SKM-1 (cell line): ENCODE results near the gene SLC35G4.
A peak's percentile ranks its signal among the peaks of the same experiment; 100 is the strongest.
"Not testable (repeated sequence)": the region's sequence is repeated elsewhere in the genome, so short reads cannot be mapped to it uniquely, and the experiment has no call there.

ENCODE experiments used
- DNase-seq: peaks from one replicate; lab custom pipeline; 2025; ENCODE audit not compliant: unreplicated experiment; lab: John Stamatoyannopoulos, UW

Gene SLC35G4

GRCh38 chr18:11613611-11614010, 4.2 kb downstream of the SLC35G4 start:
- DNase-seq: not testable (repeated sequence)

GRCh38 chr18:11614042-11614441, 4.6 kb downstream of the SLC35G4 start:
- not testable (repeated sequence) for DNase-seq

GRCh38 chr18:11614981-11615380, 5.6 kb downstream of the SLC35G4 start:
- DNase-seq: not testable (repeated sequence)

DNA sequence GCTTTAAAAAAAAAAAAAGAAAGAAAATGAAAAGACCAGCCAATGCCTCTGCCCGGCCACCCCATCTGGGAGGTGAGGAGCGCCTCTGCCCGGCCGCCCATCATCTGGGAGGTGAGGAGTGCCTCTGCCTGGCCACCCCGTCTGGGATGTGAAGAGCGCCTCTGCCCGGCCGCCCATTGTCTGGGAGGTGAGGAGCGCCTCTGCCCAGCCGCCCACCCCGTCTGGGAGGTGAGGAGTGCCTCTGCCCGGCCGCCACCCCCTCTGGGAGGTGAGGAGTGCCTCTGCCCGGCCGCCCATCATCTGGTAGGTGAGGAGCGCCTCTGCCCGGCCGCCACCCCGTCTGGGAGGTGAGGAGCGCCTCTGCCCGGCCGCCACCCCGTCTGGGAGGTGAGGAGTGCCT, 37.9 kb downstream of the SLC35G4 start:
- DNase-seq: not testable (repeated sequence)

DNA sequence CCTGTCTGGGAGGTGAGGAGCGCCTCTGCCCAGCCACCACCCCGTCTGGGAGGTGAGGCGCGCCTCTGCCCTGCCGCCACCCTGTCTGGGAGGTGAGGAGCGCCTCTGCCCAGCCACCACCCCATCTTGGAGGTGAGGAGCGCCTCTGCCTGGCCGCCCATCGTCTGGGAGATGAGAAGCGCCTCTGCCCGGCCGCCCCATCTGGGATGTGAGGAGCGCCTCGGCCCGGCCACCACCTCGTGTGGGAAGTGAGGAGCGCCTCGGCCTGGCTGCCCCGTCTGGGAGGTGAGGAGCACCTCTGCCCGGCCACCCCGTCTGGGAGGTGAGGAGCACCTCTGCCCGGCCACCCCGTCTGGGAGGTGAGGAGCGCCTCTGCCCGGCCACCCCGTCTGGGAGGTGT, 38.4 kb downstream of the SLC35G4 start:
- not testable (repeated sequence) for DNase-seq

- DNase-seq: no peak
Measured at GRCh38 chr18:11649839-11650238, 40.4 kb downstream of the SLC35G4 start.

DNA sequence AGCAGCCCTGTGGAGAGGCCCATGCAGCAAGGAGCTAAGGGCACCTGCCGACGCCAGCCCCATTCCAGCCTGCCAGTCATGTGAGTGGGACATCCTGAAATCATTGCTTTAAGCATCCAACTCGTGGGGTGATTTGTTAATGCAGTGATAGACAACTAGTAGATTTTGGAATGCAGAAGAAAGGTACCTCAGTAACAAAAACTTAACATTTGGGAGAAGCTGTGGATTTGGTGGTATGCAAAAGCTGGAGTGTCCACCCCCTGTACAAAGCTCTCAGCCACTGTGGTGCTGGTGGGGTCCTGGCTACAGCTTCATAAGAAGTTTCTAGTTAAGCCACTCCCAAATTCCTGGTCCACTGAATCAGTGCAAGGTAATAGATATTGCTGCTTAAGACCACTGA, 42.5 kb downstream of the SLC35G4 start:
- no peak for DNase-seq

DNA sequence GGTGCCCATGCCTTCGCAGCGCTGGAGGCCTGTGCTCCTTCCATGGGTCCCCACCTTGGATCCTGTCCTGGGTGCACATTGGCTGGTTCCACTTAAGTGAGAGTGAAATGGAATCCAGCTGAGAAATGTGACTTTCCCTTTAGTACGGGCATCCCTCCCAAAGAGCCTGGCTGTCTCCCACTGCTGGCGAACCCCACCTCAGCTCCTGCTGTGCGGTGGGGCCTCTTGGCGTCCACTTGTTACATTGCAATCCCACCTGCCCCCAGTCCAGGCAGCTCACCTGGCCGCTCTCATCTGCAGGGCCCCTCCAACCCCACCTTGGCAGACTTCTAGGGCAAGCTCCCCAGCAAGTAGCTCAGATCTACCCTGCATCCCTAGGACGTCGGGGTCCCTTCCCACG, 44.1 kb downstream of the SLC35G4 start:
- no peak for DNase-seq

GRCh38 chr18:11654736-11655605, 45.6 kb downstream of the SLC35G4 start:
- DNase-seq: peak; percentile 26

GRCh38 chr18:11655606-11655932, 46.2 kb downstream of the SLC35G4 start:
- DNase-seq: no peak

DNA sequence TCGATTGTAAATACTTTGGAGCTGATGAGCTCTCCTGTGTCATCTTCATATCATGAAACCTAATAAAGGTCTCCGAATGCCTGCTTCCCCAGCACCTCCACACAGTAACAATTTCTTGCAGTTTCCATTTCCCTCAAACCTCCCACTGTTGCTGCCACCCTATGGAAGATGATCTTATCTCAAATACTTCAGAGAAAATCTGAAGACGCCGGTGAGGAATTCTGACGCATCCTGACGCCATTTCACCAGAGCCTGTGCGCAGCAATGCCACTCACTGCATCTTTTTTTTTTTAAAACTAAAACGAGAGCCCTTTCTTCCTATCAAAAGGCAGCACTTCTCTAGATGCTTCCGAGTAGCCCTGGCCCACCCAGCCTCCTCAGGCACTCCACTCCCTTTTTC, 47.8 kb downstream of the SLC35G4 start:
- no peak for DNase-seq

GRCh38 chr18:11657554-11657953, 48.2 kb downstream of the SLC35G4 start:
- DNase-seq: no peak

DNA sequence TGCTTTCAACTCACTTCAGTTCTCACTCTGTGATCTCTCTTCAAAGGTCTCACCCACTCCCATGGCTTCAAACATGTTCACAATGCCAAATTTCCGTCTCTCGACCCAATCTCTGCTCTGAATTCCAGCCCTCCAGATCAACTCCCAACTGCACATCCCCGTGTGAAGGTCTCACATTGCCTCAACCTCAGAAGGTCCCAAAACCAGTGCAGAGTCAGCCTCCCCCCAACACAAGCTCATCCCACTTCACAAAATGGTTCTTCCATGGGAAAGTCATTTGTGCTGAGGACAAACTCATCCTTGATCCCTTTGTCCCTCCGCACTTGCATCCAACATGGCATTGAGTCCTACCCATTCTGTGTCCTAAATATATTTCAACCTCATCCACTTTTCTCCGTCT, 48.6 kb downstream of the SLC35G4 start:
- DNase-seq: no peak

DNA sequence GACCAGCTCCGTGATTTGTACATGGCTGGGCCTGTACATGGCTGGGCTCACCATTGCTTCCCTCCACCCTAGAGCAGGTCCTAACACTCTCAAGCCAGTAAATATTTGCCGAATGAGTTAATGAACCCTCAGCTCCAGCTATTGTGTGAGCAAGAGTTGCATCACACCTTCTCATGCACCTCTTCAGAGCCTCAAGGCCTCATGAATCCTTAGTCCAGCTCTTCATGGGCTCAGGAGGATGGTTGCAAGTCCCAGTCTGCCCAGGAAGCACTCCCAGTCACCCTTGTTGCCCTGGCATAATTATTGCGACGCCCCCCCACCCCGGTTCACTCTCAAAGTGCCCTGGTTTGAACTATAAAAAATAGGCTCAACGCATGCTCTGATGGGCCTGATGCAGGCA, 49.6 kb downstream of the SLC35G4 start:
- no peak for DNase-seq
